ENCODE measurements around the gene PCNX2.
"Not testable (repeated sequence)": the region's sequence is repeated elsewhere in the genome, so short reads cannot be mapped to it uniquely, and the experiment has no call there.

PCNX2 gene

DNA sequence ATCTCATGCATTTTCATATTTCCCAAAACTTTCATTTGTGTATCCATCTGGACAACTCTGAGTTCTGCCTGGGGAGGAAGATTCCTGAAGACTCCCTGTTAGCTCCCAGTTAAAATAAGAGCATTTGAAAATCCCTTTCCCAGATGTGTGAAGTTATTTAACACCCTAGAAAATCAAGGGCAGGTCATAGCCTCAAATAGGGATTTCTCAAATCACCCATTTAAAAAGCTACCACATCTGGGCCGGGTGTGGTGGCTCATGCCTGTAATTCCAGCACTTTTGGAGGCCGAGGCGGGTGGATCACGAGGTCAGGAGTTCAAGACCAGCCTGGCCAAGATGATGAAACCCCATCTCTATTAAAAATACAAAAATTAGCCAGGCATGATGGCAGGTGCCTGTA is 214.7 kb downstream of the PCNX2 start:
- ChIA-PET CTCF (interaction anchor here (1.0 to 1.1 kb wide), 2 partner anchors 25 to 32 kb away, joined by 3 read pairs; no protein-coding TSS in a partner anchor), POLR2A (interaction anchor here (0.7 kb wide), 1 partner anchor 8 kb away, joined by 3 read pairs; no protein-coding TSS in a partner anchor)
- not testable (repeated sequence) for H3K4me3 ChIP-seq (ENCODE audit: control insufficient read depth in 1 of 7, extremely low read depth in 1 of 7, insufficient read depth in 4 of 7, low read depth in 2 of 7, low read length in 6 of 7); DNase-seq; H3K36me3 ChIP-seq (ENCODE audit: control insufficient read depth in 4 of 4, insufficient read depth in 4 of 4, low read length in 3 of 4); H3K27me3 ChIP-seq (replicated peaks in 2 of 5; ENCODE audit: control insufficient read depth in 4 of 5, insufficient read depth in 5 of 5, low read length in 4 of 5); H3K9me3 ChIP-seq (ENCODE audit: control extremely low read depth in 1 of 5, control insufficient read depth in 4 of 5, insufficient read depth in 2 of 5, low read depth in 1 of 5, low read length in 4 of 5); H3K27ac ChIP-seq (ENCODE audit: insufficient read depth in 1 of 2, low read depth in 1 of 2, low read length in 2 of 2, poor library complexity in 1 of 2, severe bottlenecking in 2 of 2)
- peaks cover 8 to 32% (median 20%) of the 10 kb centered on the region in 4 experiments for H3K4me1 ChIP-seq (ENCODE audit: control extremely low read depth in 1 of 4, control insufficient read depth in 4 of 4, insufficient read depth in 4 of 4, low read length in 3 of 4)
- 100% methylated on average over 1 of the region's 4 CpGs for WGBS (ENCODE audit: insufficient coverage)

DNA sequence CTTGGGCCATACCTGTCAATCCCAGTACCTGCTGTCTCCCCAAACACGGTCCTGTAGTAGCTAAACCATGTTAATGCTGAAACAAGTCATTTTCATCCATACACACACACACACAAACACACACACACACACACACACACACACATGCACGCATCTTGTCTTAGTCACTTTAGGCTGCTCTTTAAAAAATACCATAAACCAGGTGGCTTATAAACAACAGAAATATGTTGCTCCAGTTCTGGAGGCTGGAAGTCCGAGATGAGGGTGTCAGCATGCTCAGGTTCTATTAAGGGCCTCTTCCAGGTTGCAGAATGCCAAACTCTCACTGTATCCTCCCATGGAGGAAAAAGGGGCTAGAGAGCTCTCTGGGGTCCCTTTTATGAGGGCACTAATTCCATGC is 215.2 kb downstream of the PCNX2 start:
- 94% methylated on average over 3 of the region's 3 CpGs for WGBS (ENCODE audit: insufficient coverage)
- DNase-seq = no peak
- ChIA-PET CTCF (interaction anchor here (1.1 kb wide), 1 partner anchor 33 kb away, joined by 3 read pairs; no protein-coding TSS in a partner anchor), POLR2A (interaction anchor here (0.7 kb wide), 1 partner anchor 9 kb away, joined by 3 read pairs; no protein-coding TSS in a partner anchor)
- Histone ChIP-seq H3K36me3 (ENCODE audit: control insufficient read depth in 4 of 4, insufficient read depth in 4 of 4, low read length in 3 of 4) (no peaks in the 10 kb centered on the region), H3K9me3 (ENCODE audit: control extremely low read depth in 1 of 5, control insufficient read depth in 4 of 5, insufficient read depth in 2 of 5, low read depth in 1 of 5, low read length in 4 of 5) (no peaks in the 10 kb centered on the region), H3K27me3 (replicated peaks in 2 of 5; ENCODE audit: control insufficient read depth in 4 of 5, insufficient read depth in 5 of 5, low read length in 4 of 5) (no peaks in the 10 kb centered on the region), H3K27ac (ENCODE audit: insufficient read depth in 1 of 2, low read depth in 1 of 2, low read length in 2 of 2, poor library complexity in 1 of 2, severe bottlenecking in 2 of 2) (no peak overlapping the region), H3K4me1 (ENCODE audit: control extremely low read depth in 1 of 4, control insufficient read depth in 4 of 4, insufficient read depth in 4 of 4, low read length in 3 of 4) (peaks cover 8 to 29% (median 20%) of the 10 kb centered on the region in 4 experiments), H3K4me3 (ENCODE audit: control insufficient read depth in 1 of 7, extremely low read depth in 1 of 7, insufficient read depth in 4 of 7, low read depth in 2 of 7, low read length in 6 of 7) (no peak overlapping the region)

GRCh38 chr1:233079574-233079973 is 216.0 kb downstream of the PCNX2 start:
- Histone ChIP-seq H3K9me3 (ENCODE audit: control extremely low read depth in 1 of 5, control insufficient read depth in 4 of 5, insufficient read depth in 2 of 5, low read depth in 1 of 5, low read length in 4 of 5) (no peaks in the 10 kb centered on the region), H3K4me1 (ENCODE audit: control extremely low read depth in 1 of 4, control insufficient read depth in 4 of 4, insufficient read depth in 4 of 4, low read length in 3 of 4) (peaks cover 8 to 29% (median 20%) of the 10 kb centered on the region in 4 experiments), H3K36me3 (ENCODE audit: control insufficient read depth in 4 of 4, insufficient read depth in 4 of 4, low read length in 3 of 4) (no peaks in the 10 kb centered on the region), H3K4me3 (ENCODE audit: control insufficient read depth in 1 of 7, extremely low read depth in 1 of 7, insufficient read depth in 4 of 7, low read depth in 2 of 7, low read length in 6 of 7) (no peak overlapping the region), H3K27me3 (replicated peaks in 2 of 5; ENCODE audit: control insufficient read depth in 4 of 5, insufficient read depth in 5 of 5, low read length in 4 of 5) (no peaks in the 10 kb centered on the region), H3K27ac (ENCODE audit: insufficient read depth in 1 of 2, low read depth in 1 of 2, low read length in 2 of 2, poor library complexity in 1 of 2, severe bottlenecking in 2 of 2) (no peak overlapping the region)
- 100% methylated on average over 1 of the region's 4 CpGs for WGBS (ENCODE audit: insufficient coverage)
- ChIA-PET POLR2A (no interaction called here), CTCF (no interaction called here)
- no peak for DNase-seq

GRCh38 chr1:233078396-233078795 is 217.1 kb downstream of the PCNX2 start:
- DNase-seq = no peak
- POLR2A ChIA-PET = no interaction called here
- Histone ChIP-seq H3K27ac (ENCODE audit: insufficient read depth in 1 of 2, low read depth in 1 of 2, low read length in 2 of 2, poor library complexity in 1 of 2, severe bottlenecking in 2 of 2) (no peak overlapping the region), H3K9me3 (ENCODE audit: control extremely low read depth in 1 of 5, control insufficient read depth in 4 of 5, insufficient read depth in 2 of 5, low read depth in 1 of 5, low read length in 4 of 5) (peaks cover 0 to 5% (median 0%) of the 10 kb centered on the region in 5 experiments), H3K4me3 (ENCODE audit: control insufficient read depth in 1 of 7, extremely low read depth in 1 of 7, insufficient read depth in 4 of 7, low read depth in 2 of 7, low read length in 6 of 7) (no peak overlapping the region), H3K36me3 (ENCODE audit: control insufficient read depth in 4 of 4, insufficient read depth in 4 of 4, low read length in 3 of 4) (no peaks in the 10 kb centered on the region), H3K27me3 (replicated peaks in 2 of 5; ENCODE audit: control insufficient read depth in 4 of 5, insufficient read depth in 5 of 5, low read length in 4 of 5) (no peaks in the 10 kb centered on the region), H3K4me1 (ENCODE audit: control extremely low read depth in 1 of 4, control insufficient read depth in 4 of 4, insufficient read depth in 4 of 4, low read length in 3 of 4) (peaks cover 8 to 23% (median 19%) of the 10 kb centered on the region in 4 experiments)
- CTCF ChIA-PET = no interaction called here
- 98% methylated on average over 5 of the region's 6 CpGs for WGBS (ENCODE audit: insufficient coverage)

GRCh38 chr1:233075915-233076295 is 219.6 kb downstream of the PCNX2 start:
- no peak for DNase-seq
- ChIA-PET POLR2A (no interaction called here), CTCF (no interaction called here)
- Histone ChIP-seq H3K27me3 (replicated peaks in 2 of 5; ENCODE audit: control insufficient read depth in 4 of 5, insufficient read depth in 5 of 5, low read length in 4 of 5) (no peaks in the 10 kb centered on the region), H3K4me3 (ENCODE audit: control insufficient read depth in 1 of 7, extremely low read depth in 1 of 7, insufficient read depth in 4 of 7, low read depth in 2 of 7, low read length in 6 of 7) (no peak overlapping the region), H3K27ac (ENCODE audit: insufficient read depth in 1 of 2, low read depth in 1 of 2, low read length in 2 of 2, poor library complexity in 1 of 2, severe bottlenecking in 2 of 2) (no peak overlapping the region), H3K9me3 (ENCODE audit: control extremely low read depth in 1 of 5, control insufficient read depth in 4 of 5, insufficient read depth in 2 of 5, low read depth in 1 of 5, low read length in 4 of 5) (peaks cover 0 to 6% (median 1%) of the 10 kb centered on the region in 5 experiments), H3K4me1 (ENCODE audit: control extremely low read depth in 1 of 4, control insufficient read depth in 4 of 4, insufficient read depth in 4 of 4, low read length in 3 of 4) (no peaks in the 10 kb centered on the region), H3K36me3 (ENCODE audit: control insufficient read depth in 4 of 4, insufficient read depth in 4 of 4, low read length in 3 of 4) (no peaks in the 10 kb centered on the region)
- WGBS (ENCODE audit: insufficient coverage) = no CpG with 5 or more reads among the region's 1 CpG

- Histone ChIP-seq H3K4me1 (ENCODE audit: control extremely low read depth in 1 of 4, control insufficient read depth in 4 of 4, insufficient read depth in 4 of 4, low read length in 3 of 4) (no peaks in the 10 kb centered on the region), H3K27me3 (replicated peaks in 2 of 5; ENCODE audit: control insufficient read depth in 4 of 5, insufficient read depth in 5 of 5, low read length in 4 of 5) (no peaks in the 10 kb centered on the region), H3K9me3 (ENCODE audit: control extremely low read depth in 1 of 5, control insufficient read depth in 4 of 5, insufficient read depth in 2 of 5, low read depth in 1 of 5, low read length in 4 of 5) (peaks cover 0 to 20% (median 11%) of the 10 kb centered on the region in 5 experiments), H3K27ac (ENCODE audit: insufficient read depth in 1 of 2, low read depth in 1 of 2, low read length in 2 of 2, poor library complexity in 1 of 2, severe bottlenecking in 2 of 2) (no peak overlapping the region), H3K4me3 (ENCODE audit: control insufficient read depth in 1 of 7, extremely low read depth in 1 of 7, insufficient read depth in 4 of 7, low read depth in 2 of 7, low read length in 6 of 7) (peak overlapping the region in 1 of 7 experiments; percentile 11), H3K36me3 (ENCODE audit: control insufficient read depth in 4 of 4, insufficient read depth in 4 of 4, low read length in 3 of 4) (peaks cover 0 to 8% (median 2%) of the 10 kb centered on the region in 4 experiments)
- CTCF ChIA-PET = no interaction called here
- POLR2A ChIA-PET = no interaction called here
- no peak for DNase-seq
- 90% methylated on average over 2 of the region's 2 CpGs for WGBS (ENCODE audit: insufficient coverage)
These were observed 229.4 kb downstream of the PCNX2 start for GRCh38 chr1:233066087-233066486.

- Histone ChIP-seq H3K9me3 (ENCODE audit: control extremely low read depth in 1 of 5, control insufficient read depth in 4 of 5, insufficient read depth in 2 of 5, low read depth in 1 of 5, low read length in 4 of 5) (peaks cover 0 to 20% (median 11%) of the 10 kb centered on the region in 5 experiments), H3K4me1 (ENCODE audit: control extremely low read depth in 1 of 4, control insufficient read depth in 4 of 4, insufficient read depth in 4 of 4, low read length in 3 of 4) (no peaks in the 10 kb centered on the region), H3K36me3 (ENCODE audit: control insufficient read depth in 4 of 4, insufficient read depth in 4 of 4, low read length in 3 of 4) (peaks cover 0 to 8% (median 2%) of the 10 kb centered on the region in 4 experiments), H3K27ac (ENCODE audit: insufficient read depth in 1 of 2, low read depth in 1 of 2, low read length in 2 of 2, poor library complexity in 1 of 2, severe bottlenecking in 2 of 2) (no peak overlapping the region), H3K4me3 (ENCODE audit: control insufficient read depth in 1 of 7, extremely low read depth in 1 of 7, insufficient read depth in 4 of 7, low read depth in 2 of 7, low read length in 6 of 7) (no peak overlapping the region), H3K27me3 (replicated peaks in 2 of 5; ENCODE audit: control insufficient read depth in 4 of 5, insufficient read depth in 5 of 5, low read length in 4 of 5) (no peaks in the 10 kb centered on the region)
- CTCF ChIA-PET = no interaction called here
- DNase-seq = peak in 1 of 3 donors; percentile 17
- 93% methylated on average over 1 of the region's 2 CpGs for WGBS (ENCODE audit: insufficient coverage)
- POLR2A ChIA-PET = no interaction called here
These were observed 229.8 kb downstream of the PCNX2 start for GRCh38 chr1:233065685-233066084.

All from common myeloid progenitor, CD34-positive (primary cell).